HG03064 (cell line): Measurements from ENCODE around the gene HSBP1L1.
"Not testable (repeated sequence)": the region's sequence is repeated elsewhere in the genome, so short reads cannot be mapped to it uniquely, and the experiment has no call there.

ENCODE experiments used
- ATAC-seq: cut with Tn5 transposase; IDR thresholded peaks from one replicate; pipeline ENCODE4 v1.9.1; 2021; ENCODE audit warnings: low read depth; ENCODE audit not compliant: unreplicated experiment

HSBP1L1 gene

GRCh38 chr18:79982736-79983135 is 18.3 kb downstream of the HSBP1L1 start:
- ATAC-seq, result no peak

GRCh38 chr18:79983253-79983652 is 18.8 kb downstream of the HSBP1L1 start:
- no peak for ATAC-seq

GRCh38 chr18:79983793-79984192 is 19.4 kb downstream of the HSBP1L1 start:
- ATAC-seq, result no peak

- ATAC-seq, result no peak
Observed at GRCh38 chr18:79985172-79985571, 20.7 kb downstream of the HSBP1L1 start.

- no peak for ATAC-seq
Observed at GRCh38 chr18:79986726-79987125, 22.3 kb downstream of the HSBP1L1 start.

- ATAC-seq, result no peak
Observed at GRCh38 chr18:79987566-79987965, 23.1 kb downstream of the HSBP1L1 start.

- ATAC-seq, result peak; percentile 68
Observed at GRCh38 chr18:79988071-79988450, 23.6 kb downstream of the HSBP1L1 start.

GRCh38 chr18:79988451-79989194 is 24.2 kb downstream of the HSBP1L1 start, which contains the start of gene TXNL4A:
Gene TXNL4A, minus strand, starts transcription at chr18:79988563. Its CDS starts 171 bp downstream, at chr18:79988392.
- peak; percentile 98 for ATAC-seq

GRCh38 chr18:79989195-79989497 is 24.7 kb downstream of the HSBP1L1 start:
- ATAC-seq, result no peak

- ATAC-seq, result no peak
Observed at GRCh38 chr18:79991494-79991893, 27.1 kb downstream of the HSBP1L1 start.

- not testable (repeated sequence) for ATAC-seq
Observed at GRCh38 chr18:79999701-80000100, 35.3 kb downstream of the HSBP1L1 start.

GRCh38 chr18:80000877-80001276 is 36.4 kb downstream of the HSBP1L1 start:
- no peak for ATAC-seq

GRCh38 chr18:80002468-80002867 is 38.0 kb downstream of the HSBP1L1 start:
- no peak for ATAC-seq

- ATAC-seq, result no peak
Observed at GRCh38 chr18:80004600-80005342, 40.3 kb downstream of the HSBP1L1 start.

- ATAC-seq, result no peak
Observed at GRCh38 chr18:80006724-80007123, 42.3 kb downstream of the HSBP1L1 start.

GRCh38 chr18:80009661-80010550 is 45.5 kb downstream of the HSBP1L1 start:
- no peak for ATAC-seq

GRCh38 chr18:80010551-80010906 is 46.1 kb downstream of the HSBP1L1 start:
- ATAC-seq, result no peak

- ATAC-seq, result not testable (repeated sequence)
Observed at GRCh38 chr18:80011496-80012137, 47.2 kb downstream of the HSBP1L1 start.

- ATAC-seq, result no peak
Observed at GRCh38 chr18:80012714-80013113, 48.3 kb downstream of the HSBP1L1 start.
